Activated CD4-positive, alpha-beta T cell treated with anti-CD3 and anti-CD28 coated beads for 36 hours (primary cell): ENCODE results near the gene BHLHE23. TPM values are rescaled to one million over a fixed set of nuclear protein-coding genes. Genes with fewer than 3 reads are reported as not detected.
"Not testable (repeated sequence)": the region's sequence is repeated elsewhere in the genome, so short reads cannot be mapped to it uniquely, and the experiment has no call there.

Experiments used
- ATAC-seq: fragments of 200-7000 bp; cut with Tn5 transposase; one replicate; pipeline ENCODE4 v1.10.0; 2021; ENCODE audit warnings: mild to moderate bottlenecking, moderate library complexity
- CTCF ChIA-PET: fragments of 350-600 bp; sonication (Branson Sonifier 250); formaldehyde crosslinking; loops from one replicate; lab custom pipeline; 2021; ENCODE audit warnings: antibody characterized with exemption; lab: Charles Lee
- POLR2A ChIA-PET: fragments of 350-600 bp; sonication (Branson Sonifier 250); formaldehyde crosslinking; loops from one replicate; lab custom pipeline; 2021; ENCODE audit warnings: antibody characterized with exemption, inconsistent platforms; lab: Charles Lee
- DNase-seq: peaks from one replicate; pipeline ENCODE4 v3.0.0-alpha.2; 2020
- H3K27ac Mint-ChIP-seq: one replicate; pipeline ENCODE4 v1.8.0; 2021; ENCODE audit warnings: mixed read lengths
- H3K27me3 Mint-ChIP-seq: one replicate; pipeline ENCODE4 v1.8.0; 2021; ENCODE audit warnings: mixed read lengths
- H3K36me3 Mint-ChIP-seq: one replicate; pipeline ENCODE4 v1.8.0; 2021; ENCODE audit warnings: low read depth, mixed read lengths
- H3K4me1 Mint-ChIP-seq: one replicate; pipeline ENCODE4 v1.8.0; 2021; ENCODE audit warnings: mixed read lengths
- H3K4me3 Mint-ChIP-seq: one replicate; pipeline ENCODE4 v1.8.0; 2021; ENCODE audit warnings: mild to moderate bottlenecking, moderate library complexity, mixed read lengths
- H3K9me3 Mint-ChIP-seq: one replicate; pipeline ENCODE4 v1.8.0; 2021; ENCODE audit warnings: low read depth, mixed read lengths
- intact Hi-C, 2 experiments: fragments of 100-400 bp; cut with DNase I in 1 of 2; cut with micrococcal nuclease in 1 of 2; formaldehyde crosslinking; loops; one replicate each; pipeline versions ENCODE4 v1.14.2 to v1.15.1; 2022 to 2024; cut with DNase I, micrococcal nuclease
- total RNA-seq, 2 experiments: library from RNA; stranded (reverse); gene quantifications; one replicate each; pipeline ENCODE4 v1.2.3, GENCODE V29; 2021

Gene BHLHE23
- total RNA-seq, 2 experiments from 2014 or later = not detected

DNA sequence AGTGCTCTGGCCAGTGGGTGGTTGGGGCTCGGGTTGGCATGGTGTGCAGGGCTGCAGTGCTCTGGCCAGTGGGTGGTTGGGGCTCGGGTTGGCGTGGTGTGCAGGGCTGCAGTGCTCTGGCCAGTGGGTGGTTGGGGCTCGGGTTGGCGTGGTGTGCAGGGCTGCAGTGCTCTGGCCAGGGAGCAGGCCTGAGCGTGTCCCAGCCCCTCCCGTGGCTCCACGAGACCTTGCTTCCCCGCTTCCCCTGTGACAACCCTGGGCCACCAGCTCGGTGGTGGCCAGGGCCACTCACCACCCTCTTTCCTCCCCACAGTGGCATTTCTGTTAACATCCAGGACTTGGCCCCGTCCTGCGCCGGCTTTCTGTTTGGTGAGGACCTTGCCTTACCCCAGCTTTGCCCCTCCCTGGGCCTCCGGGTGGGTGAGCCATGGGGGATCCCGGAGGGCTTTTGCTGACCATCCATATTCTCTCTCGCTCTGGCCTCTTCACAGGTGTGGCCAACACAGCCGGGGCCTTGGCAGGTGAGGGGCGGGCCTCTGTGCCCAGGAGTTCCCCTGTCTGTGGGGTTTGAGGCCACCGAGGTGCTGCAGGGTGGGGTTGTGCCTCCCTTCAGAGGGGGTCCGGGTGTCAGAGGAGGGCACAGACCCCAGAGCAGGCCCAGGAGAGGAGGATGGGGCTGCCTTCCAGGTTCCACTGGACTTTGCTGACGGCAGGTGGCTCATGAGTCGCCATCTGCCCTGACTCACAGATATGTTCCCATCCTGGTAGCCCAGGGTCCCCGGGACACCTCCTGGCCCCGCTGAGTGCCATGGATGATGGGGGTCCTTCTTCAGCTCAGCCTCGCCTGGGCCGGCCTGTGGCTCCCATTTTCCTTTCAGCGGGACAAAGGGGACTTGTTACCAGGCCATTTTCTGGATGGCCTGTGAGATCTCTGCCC lies 40.3 kb downstream of the BHLHE23 start:
- ATAC-seq = no peak
- no peak for DNase-seq
- CTCF ChIA-PET = no interaction called here
- POLR2A ChIA-PET = no interaction called here
- Mint-ChIP-seq H3K27me3 (peaks cover 3% of the 10 kb centered on the region), H3K27ac (no peak overlapping the region), H3K4me1 (peaks cover 2% of the 10 kb centered on the region), H3K9me3 (no peaks in the 10 kb centered on the region), H3K4me3 (no peak overlapping the region), H3K36me3 (no peaks in the 10 kb centered on the region)
- intact Hi-C loops = no loop called here

DNA sequence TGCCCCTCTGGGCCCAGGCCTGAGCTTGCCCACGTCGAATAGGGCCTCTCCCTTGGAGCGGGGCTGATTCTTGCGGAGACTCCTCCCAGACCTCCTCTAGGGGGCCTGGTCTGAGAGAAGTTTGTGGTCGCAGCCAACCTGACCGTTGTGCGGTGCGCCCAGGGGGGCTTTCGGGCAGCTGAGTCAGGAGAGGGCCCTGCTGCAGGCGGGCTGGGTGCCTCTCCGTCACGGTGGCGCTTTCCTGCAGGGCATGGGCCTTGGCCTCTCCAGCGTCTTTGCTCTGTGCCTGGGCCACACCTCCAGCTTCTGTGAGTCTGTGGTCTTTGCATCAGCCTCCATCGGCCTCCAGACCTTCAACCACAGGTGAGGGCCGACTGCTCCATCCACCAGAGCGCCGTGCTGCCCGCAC lies 41.4 kb downstream of the BHLHE23 start:
- Mint-ChIP-seq H3K4me1 (no peaks in the 10 kb centered on the region), H3K27ac (no peak overlapping the region), H3K9me3 (no peaks in the 10 kb centered on the region), H3K27me3 (no peaks in the 10 kb centered on the region), H3K4me3 (no peak overlapping the region), H3K36me3 (no peaks in the 10 kb centered on the region)
- POLR2A ChIA-PET = no interaction called here
- intact Hi-C loops = no loop called here
- DNase-seq (no peak), ATAC-seq (no peak)
- CTCF ChIA-PET = interaction anchor here (0.8 to 1.0 kb wide), 2 partner anchors 10 to 44 kb away, joined by 5 read pairs; no protein-coding TSS in a partner anchor

DNA sequence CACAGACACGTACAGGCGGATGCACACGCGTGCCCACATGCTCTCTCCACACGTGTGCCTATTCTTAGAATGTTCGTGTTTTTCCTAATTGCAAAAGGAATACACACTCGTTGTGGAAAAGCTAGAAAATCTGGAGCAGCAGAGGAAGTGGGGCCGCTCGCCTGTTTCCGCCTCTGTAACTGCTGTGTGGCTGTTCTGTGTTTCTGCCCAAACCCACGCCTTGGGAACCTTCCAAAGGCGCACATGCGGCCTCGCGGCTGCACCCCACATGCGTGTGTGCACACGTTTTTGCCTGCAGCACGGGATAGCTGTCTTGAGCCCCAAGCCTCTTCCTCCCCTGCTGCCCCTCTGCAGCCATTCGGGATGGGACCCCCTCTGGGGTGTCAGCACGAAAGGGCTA lies 42.1 kb downstream of the BHLHE23 start:
- no peaks in the 10 kb centered on the region for H3K27me3 Mint-ChIP-seq
- no peak overlapping the region for H3K4me3 Mint-ChIP-seq
- ATAC-seq (no peak), DNase-seq (no peak)
- H3K4me1 Mint-ChIP-seq = no peaks in the 10 kb centered on the region
- intact Hi-C loops = no loop called here
- H3K36me3 Mint-ChIP-seq = no peaks in the 10 kb centered on the region
- ChIA-PET CTCF (interaction anchor here (0.8 to 1.0 kb wide), 2 partner anchors 10 to 45 kb away, joined by 5 read pairs; no protein-coding TSS in a partner anchor), POLR2A (no interaction called here)
- H3K9me3 Mint-ChIP-seq = no peaks in the 10 kb centered on the region
- no peak overlapping the region for H3K27ac Mint-ChIP-seq

DNA sequence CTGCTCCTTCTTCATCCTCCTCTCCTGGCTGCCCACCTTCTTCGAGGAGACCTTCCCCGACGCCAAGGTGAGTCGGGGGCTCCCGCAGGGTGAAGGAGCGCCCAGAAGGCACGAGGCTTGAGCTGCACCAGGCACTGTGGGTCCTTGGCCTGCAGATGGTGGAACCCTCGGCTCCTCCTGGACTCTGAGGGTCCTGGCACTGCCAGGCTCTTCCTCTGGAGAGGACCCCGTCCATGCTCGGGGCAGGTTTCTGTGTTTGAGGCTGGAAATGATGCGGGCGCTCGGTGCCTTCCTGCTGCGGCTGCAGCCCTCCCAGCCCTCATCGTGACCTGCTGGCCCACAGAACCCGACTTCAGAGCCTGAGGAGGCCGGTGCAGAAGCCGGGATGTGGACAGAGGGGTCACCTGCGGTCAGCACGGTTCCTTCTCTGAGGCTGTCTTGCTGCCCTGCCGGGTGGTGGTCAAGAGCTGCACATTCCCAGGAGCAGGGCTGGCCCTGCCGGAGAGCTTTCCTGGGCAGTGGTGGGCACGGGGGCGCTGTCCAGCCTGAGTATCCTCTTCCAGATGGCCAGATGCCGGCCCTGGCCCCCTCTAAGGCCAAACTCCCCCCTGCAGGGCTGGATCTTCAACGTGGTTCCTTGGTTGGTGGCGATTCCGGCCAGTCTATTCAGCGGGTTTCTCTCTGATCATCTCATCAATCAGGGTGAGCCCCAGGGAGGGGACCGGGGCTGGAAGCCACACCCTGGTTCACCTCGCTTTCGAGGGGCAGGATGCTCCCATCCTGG lies 43.0 kb downstream of the BHLHE23 start:
- ChIA-PET POLR2A (no interaction called here), CTCF (interaction anchor here (0.8 kb wide), 1 partner anchor 56 kb away, joined by 4 read pairs; no protein-coding TSS in a partner anchor)
- ATAC-seq (no peak), DNase-seq (no peak)
- Mint-ChIP-seq H3K27ac (no peak overlapping the region), H3K9me3 (no peaks in the 10 kb centered on the region), H3K4me1 (no peaks in the 10 kb centered on the region), H3K36me3 (no peaks in the 10 kb centered on the region), H3K4me3 (no peak overlapping the region), H3K27me3 (no peaks in the 10 kb centered on the region)
- intact Hi-C loops = no loop called here

DNA sequence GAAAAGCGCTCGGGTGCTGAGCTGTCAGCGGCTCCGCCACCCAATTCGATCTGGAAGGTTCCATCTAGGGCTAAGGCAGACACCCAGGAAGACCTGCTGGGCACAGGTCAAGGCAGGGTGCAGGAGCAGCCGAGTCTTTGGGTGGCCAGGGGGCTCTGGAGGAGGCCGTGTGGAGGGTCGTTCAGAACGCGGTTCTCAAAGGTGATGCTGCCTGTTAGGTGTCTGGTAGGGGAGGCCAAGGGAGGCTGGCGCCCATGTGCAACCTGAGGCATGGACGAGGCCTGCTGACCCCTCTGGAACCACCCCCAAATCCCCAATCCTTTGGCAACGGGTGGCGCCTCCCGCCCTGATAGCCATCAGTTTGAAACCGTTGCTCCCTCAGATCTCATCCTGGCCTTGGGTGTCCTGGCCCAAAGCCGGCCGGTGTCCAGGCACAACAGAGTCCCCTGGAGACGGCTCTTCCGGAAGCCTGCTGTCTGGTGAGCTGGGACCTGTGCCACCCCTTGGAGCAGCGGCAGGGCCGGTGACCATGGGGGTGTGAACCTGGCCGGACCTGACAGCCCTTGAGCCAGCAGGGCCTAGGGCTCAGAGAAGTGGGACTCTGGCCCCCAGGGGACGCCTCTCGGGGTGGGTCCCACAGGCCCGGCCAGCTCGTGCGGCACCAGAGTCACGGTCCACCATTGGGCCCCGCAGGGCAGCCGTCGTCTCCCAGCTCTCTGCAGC lies 43.7 kb downstream of the BHLHE23 start:
- intact Hi-C loops = no loop called here
- no peaks in the 10 kb centered on the region for H3K4me1 Mint-ChIP-seq
- H3K36me3 Mint-ChIP-seq = no peaks in the 10 kb centered on the region
- DNase-seq = no peak
- CTCF ChIA-PET = interaction anchor here (0.8 kb wide), 1 partner anchor 56 kb away, joined by 4 read pairs; no protein-coding TSS in a partner anchor
- ATAC-seq = no peak
- H3K9me3 Mint-ChIP-seq = no peaks in the 10 kb centered on the region
- POLR2A ChIA-PET = no interaction called here
- no peak overlapping the region for H3K4me3 Mint-ChIP-seq
- H3K27me3 Mint-ChIP-seq = no peaks in the 10 kb centered on the region
- no peak overlapping the region for H3K27ac Mint-ChIP-seq

GRCh38 chr20:62962221-62962879 lies 44.4 kb downstream of the BHLHE23 start:
- no peaks in the 10 kb centered on the region for H3K4me1 Mint-ChIP-seq
- intact Hi-C loops = no loop called here
- H3K36me3 Mint-ChIP-seq = no peaks in the 10 kb centered on the region
- no peaks in the 10 kb centered on the region for H3K9me3 Mint-ChIP-seq
- no peak overlapping the region for H3K27ac Mint-ChIP-seq
- ChIA-PET POLR2A (no interaction called here), CTCF (no interaction called here)
- ATAC-seq = no peak
- DNase-seq = no peak
- no peaks in the 10 kb centered on the region for H3K27me3 Mint-ChIP-seq
- no peak overlapping the region for H3K4me3 Mint-ChIP-seq

DNA sequence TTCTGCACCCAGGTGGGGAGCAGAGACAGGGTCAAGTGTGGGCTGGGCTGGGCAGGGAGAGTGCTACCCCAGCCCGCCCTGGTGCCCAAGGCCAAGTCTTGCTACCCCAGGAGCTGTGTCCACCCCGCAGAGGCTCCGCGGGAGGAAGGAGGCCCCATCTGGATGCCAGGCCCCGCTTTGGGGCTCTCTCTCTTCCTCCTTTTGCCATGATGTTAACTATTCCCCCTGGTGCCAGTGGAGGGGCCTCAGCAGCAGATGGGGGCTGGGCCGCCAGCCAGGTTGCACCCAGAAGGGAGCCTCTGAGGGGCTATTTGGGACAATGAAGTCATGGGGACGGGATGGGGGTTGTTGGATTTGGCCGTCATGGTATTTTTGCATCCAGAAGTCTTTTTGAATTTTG lies 45.0 kb downstream of the BHLHE23 start:
- Mint-ChIP-seq H3K36me3 (no peaks in the 10 kb centered on the region), H3K27ac (no peak overlapping the region), H3K27me3 (no peaks in the 10 kb centered on the region), H3K4me1 (no peaks in the 10 kb centered on the region), H3K9me3 (no peaks in the 10 kb centered on the region), H3K4me3 (no peak overlapping the region)
- ATAC-seq (no peak), DNase-seq (no peak)
- CTCF ChIA-PET = no interaction called here
- intact Hi-C loops = no loop called here
- POLR2A ChIA-PET = no interaction called here

DNA sequence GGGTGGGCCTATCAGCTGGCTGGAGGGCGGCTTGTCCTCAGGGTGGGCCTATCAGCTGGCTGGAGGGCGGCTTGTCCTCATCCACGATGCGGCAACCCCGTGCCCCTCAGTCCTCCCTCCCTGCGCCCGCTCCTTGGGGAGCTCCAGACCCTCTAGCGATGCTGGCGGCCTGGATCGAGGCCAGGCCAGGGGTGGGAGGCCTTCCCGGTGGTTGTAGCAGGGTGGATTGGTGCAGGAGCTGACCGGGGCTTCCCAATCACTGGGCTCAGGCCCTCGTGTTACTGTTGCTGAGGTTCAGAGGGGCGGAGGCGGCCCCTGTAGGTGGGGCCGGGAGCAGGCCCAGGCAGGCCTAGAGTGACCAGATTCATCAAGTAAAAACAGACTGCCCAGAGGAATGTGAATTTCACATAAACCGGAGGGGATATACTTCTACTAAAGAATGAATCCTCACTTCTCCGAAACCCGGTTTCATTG lies 45.4 kb downstream of the BHLHE23 start:
- intact Hi-C loops = no loop called here
- CTCF ChIA-PET = no interaction called here
- H3K36me3 Mint-ChIP-seq = no peaks in the 10 kb centered on the region
- H3K4me1 Mint-ChIP-seq = no peaks in the 10 kb centered on the region
- no peaks in the 10 kb centered on the region for H3K27me3 Mint-ChIP-seq
- no peaks in the 10 kb centered on the region for H3K9me3 Mint-ChIP-seq
- H3K4me3 Mint-ChIP-seq = no peak overlapping the region
- H3K27ac Mint-ChIP-seq = no peak overlapping the region
- POLR2A ChIA-PET = no interaction called here
- DNase-seq (no peak), ATAC-seq (no peak)

DNA sequence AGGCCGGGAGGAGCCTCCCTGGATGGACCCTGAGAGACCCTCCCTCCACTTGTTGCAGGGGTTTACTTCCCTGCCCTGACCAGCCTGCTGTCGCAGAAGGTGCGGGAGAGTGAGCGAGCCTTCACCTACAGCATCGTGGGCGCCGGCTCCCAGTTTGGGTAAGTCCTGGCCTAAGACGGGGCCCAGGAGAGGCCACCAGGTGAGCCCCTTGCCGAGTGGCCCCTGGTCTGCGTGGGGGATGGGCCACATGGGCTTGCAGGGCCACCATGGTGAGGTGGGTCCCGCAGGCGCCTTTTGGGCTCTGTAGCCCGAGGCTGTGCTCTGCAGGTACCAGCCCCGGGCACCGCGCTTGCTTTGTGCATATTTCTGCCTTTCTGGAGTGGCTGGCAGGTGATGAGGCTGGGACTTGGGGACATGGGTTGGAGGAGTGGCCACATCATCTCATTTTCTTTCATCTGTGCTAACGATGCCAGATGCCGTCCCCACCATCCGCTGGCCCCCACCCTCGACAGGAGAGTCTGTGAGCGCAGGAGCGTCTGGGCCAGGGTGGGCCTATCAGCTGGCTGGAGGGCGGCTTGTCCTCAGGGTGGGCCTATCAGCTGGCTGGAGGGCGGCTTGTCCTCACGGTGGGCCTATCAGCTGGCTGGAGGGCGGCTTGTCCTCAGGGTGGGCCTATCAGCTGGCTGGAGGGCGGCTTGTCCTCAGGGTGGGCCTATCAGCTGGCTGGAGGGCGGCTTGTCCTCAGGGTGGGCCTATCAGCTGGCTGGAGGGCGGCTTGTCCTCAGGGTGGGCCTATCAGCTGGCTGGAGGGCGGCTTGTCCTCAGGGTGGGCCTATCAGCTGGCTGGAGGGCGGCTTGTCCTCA lies 46.1 kb downstream of the BHLHE23 start:
- DNase-seq, H3K36me3 Mint-ChIP-seq, ATAC-seq, POLR2A ChIA-PET, H3K4me1 Mint-ChIP-seq, H3K4me3 Mint-ChIP-seq, intact Hi-C loops, H3K27me3 Mint-ChIP-seq, H3K9me3 Mint-ChIP-seq, H3K27ac Mint-ChIP-seq: not testable (repeated sequence)
- CTCF ChIA-PET = interaction anchor here (0.6 kb wide), 2 partner anchors 97 to 136 kb away, joined by 3 read pairs; no protein-coding TSS in a partner anchor

GRCh38 chr20:62959998-62960436 lies 46.7 kb downstream of the BHLHE23 start:
- Mint-ChIP-seq H3K36me3 (no peaks in the 10 kb centered on the region), H3K27me3 (no peaks in the 10 kb centered on the region), H3K27ac (no peak overlapping the region), H3K9me3 (no peaks in the 10 kb centered on the region), H3K4me1 (no peaks in the 10 kb centered on the region), H3K4me3 (no peak overlapping the region)
- ATAC-seq (no peak), DNase-seq (no peak)
- ChIA-PET CTCF (interaction anchor here (0.6 kb wide), 2 partner anchors 97 to 135 kb away, joined by 3 read pairs; no protein-coding TSS in a partner anchor), POLR2A (no interaction called here)
- intact Hi-C loops = no loop called here
